ENCODE measurements around the gene EPHA3.

- TF ChIP-seq EZH2phosphoT487 (IDR thresholded peaks at IDR 0.05; ENCODE audit: borderline replicate concordance) (no peak), CTCF (conservative IDR thresholded peaks at IDR 0.05; ENCODE audit: low read length) (no peak)
Observed at GRCh38 chr3:89440386-89440785, 333.0 kb downstream of the EPHA3 start.
